ENCODE results near the gene SCGB1C1.
"Not testable (repeated sequence)": the region's sequence is repeated elsewhere in the genome, so short reads cannot be mapped to it uniquely, and the experiment has no call there.

SCGB1C1 gene

GRCh38 chr11:230431-230830 is 37.6 kb downstream of the SCGB1C1 start:
- TF ChIP-seq CTCF (IDR thresholded peaks at IDR 0.05; ENCODE audit: control insufficient read depth, extremely low read depth, insufficient read depth) = no peak
- DNase-seq (ENCODE audit: low read depth) = no peak
- no peak overlapping the region for H3K4me3 ChIP-seq (ENCODE audit: low read depth, low read length)

GRCh38 chr11:232783-233565 is 40.1 kb downstream of the SCGB1C1 start:
- no peak for DNase-seq (ENCODE audit: low read depth)
- no peak for TF ChIP-seq CTCF (IDR thresholded peaks at IDR 0.05; ENCODE audit: control insufficient read depth, extremely low read depth, insufficient read depth)
- no peak overlapping the region for H3K4me3 ChIP-seq (ENCODE audit: low read depth, low read length)

GRCh38 chr11:235180-235579 is 42.3 kb downstream of the SCGB1C1 start:
- no peak for TF ChIP-seq CTCF (IDR thresholded peaks at IDR 0.05; ENCODE audit: control insufficient read depth, extremely low read depth, insufficient read depth)
- no peak for DNase-seq (ENCODE audit: low read depth)
- peak overlapping the region; percentile 85 for H3K4me3 ChIP-seq (ENCODE audit: low read depth, low read length)

- DNase-seq (ENCODE audit: low read depth) = no peak
- peak overlapping the region; percentile 85 for H3K4me3 ChIP-seq (ENCODE audit: low read depth, low read length)
- TF ChIP-seq CTCF (IDR thresholded peaks at IDR 0.05; ENCODE audit: control insufficient read depth, extremely low read depth, insufficient read depth) = no peak
These were observed 42.7 kb downstream of the SCGB1C1 start for GRCh38 chr11:235609-235996.

- peak within 1 kb of the TSS; percentile 100 for H3K4me3 ChIP-seq (ENCODE audit: low read depth, low read length)
- no peak for TF ChIP-seq CTCF (IDR thresholded peaks at IDR 0.05; ENCODE audit: control insufficient read depth, extremely low read depth, insufficient read depth)
- DNase-seq (ENCODE audit: low read depth) = peak; percentile 47
These were observed 43.3 kb downstream of the SCGB1C1 start, which contains the start of gene SIRT3 for GRCh38 chr11:235997-236773. TSS of gene SIRT3 (minus strand) at chr11:236342. CDS start at chr11:236328, 14 bp downstream.

GRCh38 chr11:236774-237767 is 44.2 kb downstream of the SCGB1C1 start, which contains the start of gene PSMD13:
TSS of gene PSMD13 (plus strand) at chr11:236976. CDS start at chr11:237050, 74 bp downstream.
- peak; percentile 48 for DNase-seq (ENCODE audit: low read depth)
- peak within 1 kb of the TSS; percentile 100 for H3K4me3 ChIP-seq (ENCODE audit: low read depth, low read length)
- TF ChIP-seq CTCF (IDR thresholded peaks at IDR 0.05; ENCODE audit: control insufficient read depth, extremely low read depth, insufficient read depth) = no peak

GRCh38 chr11:238346-238745 is 45.5 kb downstream of the SCGB1C1 start:
- peak overlapping the region; percentile 100 for H3K4me3 ChIP-seq (ENCODE audit: low read depth, low read length)
- DNase-seq (ENCODE audit: low read depth) = not testable (repeated sequence)

All from LNCaP clone FGC (cell line).